ENCODE results near the gene WDR20. TPM values are rescaled to one million over a fixed set of nuclear protein-coding genes. Genes with fewer than 3 reads are reported as not detected.

WDR20 gene
- total RNA-seq, 1 donor: 15.6 TPM

DNA sequence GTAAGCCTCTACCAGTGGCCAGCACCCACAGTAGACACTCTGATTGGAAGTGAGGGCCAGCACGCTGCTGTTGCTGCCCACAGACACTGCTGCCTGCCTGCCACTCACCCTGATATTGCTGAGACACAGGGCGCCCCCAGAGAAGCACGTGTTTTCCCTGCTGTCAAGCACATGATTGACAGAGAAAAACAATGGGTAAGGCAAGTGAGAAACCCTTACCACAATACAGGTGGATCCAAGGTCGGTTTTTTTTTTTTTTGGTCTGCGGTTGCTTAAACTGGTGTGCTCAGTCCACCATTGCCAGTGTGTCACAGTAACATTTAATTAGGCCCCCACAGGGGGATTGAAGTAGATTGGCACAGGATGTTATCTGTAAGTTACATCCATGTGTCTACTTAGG lies 65.9 kb downstream of the WDR20 start:
- no peaks in the 10 kb centered on the region for H3K27me3 ChIP-seq (ENCODE audit: insufficient read depth, low read length)
- no peaks in the 10 kb centered on the region for H3K9me3 ChIP-seq (ENCODE audit: low read depth, low read length)
- no peak for DNase-seq (ENCODE audit: insufficient read length, low spot score, missing footprints)
- TF ChIP-seq, protein P1, sequence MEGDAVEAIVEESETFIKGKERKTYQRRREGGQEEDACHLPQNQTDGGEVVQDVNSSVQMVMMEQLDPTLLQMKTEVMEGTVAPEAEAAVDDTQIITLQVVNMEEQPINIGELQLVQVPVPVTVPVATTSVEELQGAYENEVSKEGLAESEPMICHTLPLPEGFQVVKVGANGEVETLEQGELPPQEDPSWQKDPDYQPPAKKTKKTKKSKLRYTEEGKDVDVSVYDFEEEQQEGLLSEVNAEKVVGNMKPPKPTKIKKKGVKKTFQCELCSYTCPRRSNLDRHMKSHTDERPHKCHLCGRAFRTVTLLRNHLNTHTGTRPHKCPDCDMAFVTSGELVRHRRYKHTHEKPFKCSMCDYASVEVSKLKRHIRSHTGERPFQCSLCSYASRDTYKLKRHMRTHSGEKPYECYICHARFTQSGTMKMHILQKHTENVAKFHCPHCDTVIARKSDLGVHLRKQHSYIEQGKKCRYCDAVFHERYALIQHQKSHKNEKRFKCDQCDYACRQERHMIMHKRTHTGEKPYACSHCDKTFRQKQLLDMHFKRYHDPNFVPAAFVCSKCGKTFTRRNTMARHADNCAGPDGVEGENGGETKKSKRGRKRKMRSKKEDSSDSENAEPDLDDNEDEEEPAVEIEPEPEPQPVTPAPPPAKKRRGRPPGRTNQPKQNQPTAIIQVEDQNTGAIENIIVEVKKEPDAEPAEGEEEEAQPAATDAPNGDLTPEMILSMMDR (IDR thresholded peaks at IDR 0.05; ENCODE audit: extremely low read depth, low read depth, low read length): no peak
- no peak overlapping the region for H3K4me2 ChIP-seq (ENCODE audit: insufficient read depth, low read length)
- no peak overlapping the region for H2AFZ ChIP-seq (ENCODE audit: low read length)
- peaks cover 67% of the 10 kb centered on the region for H3K79me2 ChIP-seq (ENCODE audit: insufficient read depth, low read length)
- no peak overlapping the region for H3K27ac ChIP-seq (ENCODE audit: low read depth, low read length)
- H4K20me1 ChIP-seq (ENCODE audit: insufficient read depth, low read length): peaks cover 15% of the 10 kb centered on the region
- no peaks in the 10 kb centered on the region for H3K4me1 ChIP-seq (ENCODE audit: insufficient read depth, low read length)
- peaks cover 36% of the 10 kb centered on the region for H3K36me3 ChIP-seq (ENCODE audit: insufficient read depth, low read length)
- no peak overlapping the region for H3K4me3 ChIP-seq (ENCODE audit: insufficient read depth, low read length)

GRCh38 chr14:102206918-102207317 lies 67.2 kb downstream of the WDR20 start:
- no peak overlapping the region for H2AFZ ChIP-seq (ENCODE audit: low read length)
- no peaks in the 10 kb centered on the region for H3K4me1 ChIP-seq (ENCODE audit: insufficient read depth, low read length)
- H3K27me3 ChIP-seq (ENCODE audit: insufficient read depth, low read length): no peaks in the 10 kb centered on the region
- DNase-seq (ENCODE audit: insufficient read length, low spot score, missing footprints): no peak
- no peak overlapping the region for H3K4me3 ChIP-seq (ENCODE audit: insufficient read depth, low read length)
- H3K79me2 ChIP-seq (ENCODE audit: insufficient read depth, low read length): peaks cover 63% of the 10 kb centered on the region
- H3K27ac ChIP-seq (ENCODE audit: low read depth, low read length): no peak overlapping the region
- H3K4me2 ChIP-seq (ENCODE audit: insufficient read depth, low read length): no peak overlapping the region
- TF ChIP-seq, protein P1 (IDR thresholded peaks at IDR 0.05; ENCODE audit: extremely low read depth, low read depth, low read length): no peak
- peaks cover 15% of the 10 kb centered on the region for H4K20me1 ChIP-seq (ENCODE audit: insufficient read depth, low read length)
- H3K9me3 ChIP-seq (ENCODE audit: low read depth, low read length): no peaks in the 10 kb centered on the region
- H3K36me3 ChIP-seq (ENCODE audit: insufficient read depth, low read length): peaks cover 32% of the 10 kb centered on the region

GRCh38 chr14:102207831-102208365 lies 68.2 kb downstream of the WDR20 start:
- Histone ChIP-seq H3K79me2 (ENCODE audit: insufficient read depth, low read length) (peaks cover 62% of the 10 kb centered on the region), H3K4me2 (ENCODE audit: insufficient read depth, low read length) (no peak overlapping the region), H2AFZ (ENCODE audit: low read length) (no peak overlapping the region), H4K20me1 (ENCODE audit: insufficient read depth, low read length) (peaks cover 15% of the 10 kb centered on the region), H3K27me3 (ENCODE audit: insufficient read depth, low read length) (no peaks in the 10 kb centered on the region), H3K4me3 (ENCODE audit: insufficient read depth, low read length) (no peak overlapping the region), H3K27ac (ENCODE audit: low read depth, low read length) (no peak overlapping the region), H3K4me1 (ENCODE audit: insufficient read depth, low read length) (no peaks in the 10 kb centered on the region), H3K36me3 (ENCODE audit: insufficient read depth, low read length) (peaks cover 32% of the 10 kb centered on the region), H3K9me3 (ENCODE audit: low read depth, low read length) (no peaks in the 10 kb centered on the region)
- no peak for DNase-seq (ENCODE audit: insufficient read length, low spot score, missing footprints)
- TF ChIP-seq, protein P1 (IDR thresholded peaks at IDR 0.05; ENCODE audit: extremely low read depth, low read depth, low read length): no peak

- peaks cover 62% of the 10 kb centered on the region for H3K79me2 ChIP-seq (ENCODE audit: insufficient read depth, low read length)
- TF ChIP-seq, protein P1 (IDR thresholded peaks at IDR 0.05; ENCODE audit: extremely low read depth, low read depth, low read length): no peak
- DNase-seq (ENCODE audit: insufficient read length, low spot score, missing footprints): no peak
- no peaks in the 10 kb centered on the region for H3K4me1 ChIP-seq (ENCODE audit: insufficient read depth, low read length)
- peaks cover 31% of the 10 kb centered on the region for H3K36me3 ChIP-seq (ENCODE audit: insufficient read depth, low read length)
- no peak overlapping the region for H3K4me2 ChIP-seq (ENCODE audit: insufficient read depth, low read length)
- H3K9me3 ChIP-seq (ENCODE audit: low read depth, low read length): no peaks in the 10 kb centered on the region
- H3K4me3 ChIP-seq (ENCODE audit: insufficient read depth, low read length): no peak overlapping the region
- H3K27me3 ChIP-seq (ENCODE audit: insufficient read depth, low read length): no peaks in the 10 kb centered on the region
- peaks cover 11% of the 10 kb centered on the region for H4K20me1 ChIP-seq (ENCODE audit: insufficient read depth, low read length)
- no peak overlapping the region for H3K27ac ChIP-seq (ENCODE audit: low read depth, low read length)
- no peak overlapping the region for H2AFZ ChIP-seq (ENCODE audit: low read length)
Measured at GRCh38 chr14:102208741-102209140, 69.0 kb downstream of the WDR20 start.

Measured in osteoblast (primary cell).